GM19467 (cell line): ENCODE measurements around the gene DCUN1D2.
"Not testable (repeated sequence)": the region's sequence is repeated elsewhere in the genome, so short reads cannot be mapped to it uniquely, and the experiment has no call there.

Experiments
- ATAC-seq: cut with Tn5 transposase; IDR thresholded peaks from one replicate; pipeline ENCODE4 v1.9.1; 2021; ENCODE audit warnings: mild to moderate bottlenecking, moderate library complexity; ENCODE audit not compliant: unreplicated experiment

Gene DCUN1D2

DNA sequence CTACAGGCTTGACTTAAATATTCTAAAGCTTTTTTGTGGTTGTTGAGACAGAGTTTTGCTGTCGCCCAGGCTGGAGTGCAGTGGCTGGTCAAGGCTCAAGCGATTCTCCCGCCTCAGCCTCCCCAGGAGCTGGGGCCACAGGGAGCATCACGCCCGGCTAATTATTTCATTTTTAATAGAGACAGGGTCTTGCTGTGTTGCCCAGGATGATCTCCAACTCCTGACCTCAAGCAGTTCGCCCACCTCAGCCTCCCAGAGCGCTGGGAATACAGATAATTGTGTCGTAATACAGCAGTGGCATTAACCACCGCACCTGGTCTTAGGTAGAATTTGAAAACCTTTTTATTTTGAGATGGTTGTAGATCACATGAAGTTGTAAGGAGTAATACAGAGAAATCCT lies 1.5 kb upstream of the DCUN1D2 start:
- no peak for ATAC-seq

DNA sequence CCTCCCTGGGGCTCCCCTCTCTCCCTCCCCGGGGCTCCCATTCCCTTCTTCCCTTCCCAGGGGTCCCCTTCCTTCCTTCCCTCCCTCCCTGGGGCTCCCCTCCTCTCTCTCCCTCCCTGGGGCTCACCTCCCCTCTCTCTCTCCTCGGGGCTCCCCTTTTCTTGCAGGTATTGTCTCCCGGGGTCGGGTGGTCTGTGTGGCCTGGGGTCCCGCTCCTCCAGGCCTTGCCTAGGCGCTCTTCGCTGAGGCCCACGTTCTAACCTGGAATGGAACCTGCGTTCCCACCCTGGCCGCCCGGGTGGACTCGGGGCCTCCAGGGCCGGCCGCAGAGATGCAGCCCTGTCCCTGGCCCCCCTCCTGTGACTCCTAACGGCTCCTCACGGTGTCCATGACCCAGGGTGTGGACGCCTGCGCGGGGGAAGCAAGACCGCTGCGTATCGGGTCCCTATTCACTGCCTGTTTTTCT lies 940 bp upstream of the DCUN1D2 start:
- no peak for ATAC-seq

GRCh38 chr13:113489549-113490495 lies 689 bp downstream of the DCUN1D2 start:
- ATAC-seq: peak; percentile 22

GRCh38 chr13:113489171-113489548 lies 1.4 kb downstream of the DCUN1D2 start:
- no peak for ATAC-seq

- no peak for ATAC-seq
Observed at GRCh38 chr13:113488283-113488682, 2.2 kb downstream of the DCUN1D2 start.

DNA sequence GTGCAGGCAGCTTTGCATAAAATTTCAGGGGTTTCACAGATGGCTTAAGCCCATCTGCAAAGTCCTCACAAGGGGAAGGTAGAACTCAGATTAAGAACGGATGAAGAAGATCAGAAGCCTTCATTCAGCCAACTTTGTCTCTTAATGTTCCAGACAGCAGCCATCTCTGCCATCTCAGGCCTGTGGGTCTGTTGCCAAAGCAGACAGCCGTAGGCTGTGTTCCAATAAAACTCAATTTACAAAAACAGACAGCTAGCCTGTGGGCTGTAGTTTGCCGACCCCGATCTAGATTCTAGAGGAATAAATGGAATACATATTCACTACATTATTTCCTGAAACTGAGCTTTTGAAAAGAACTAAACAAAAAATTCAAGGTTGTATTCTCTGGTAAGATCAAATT lies 3.8 kb downstream of the DCUN1D2 start:
- no peak for ATAC-seq

DNA sequence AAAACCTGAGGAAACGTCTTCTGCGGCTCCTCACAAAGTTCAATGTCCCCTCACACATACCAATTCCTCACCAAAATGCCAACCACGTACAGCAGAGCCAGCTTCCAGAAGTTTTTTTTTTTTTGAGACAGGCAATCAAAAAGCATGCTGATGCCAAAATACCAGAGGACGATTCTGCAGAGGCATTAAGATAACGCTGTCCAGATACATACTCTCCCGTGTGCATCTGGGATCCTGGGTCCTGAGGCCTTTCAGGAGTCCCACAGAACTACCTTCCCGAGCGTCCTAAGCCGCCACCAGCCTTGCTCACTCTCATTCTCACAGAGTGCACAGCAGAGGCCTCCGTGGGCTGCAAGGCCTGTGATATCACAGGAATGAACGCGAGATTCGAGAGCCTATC lies 5.0 kb downstream of the DCUN1D2 start:
- ATAC-seq: no peak

GRCh38 chr13:113483504-113484293 lies 6.8 kb downstream of the DCUN1D2 start:
- ATAC-seq: no peak

GRCh38 chr13:113483081-113483480 lies 7.4 kb downstream of the DCUN1D2 start:
- no peak for ATAC-seq

- ATAC-seq: no peak
Observed at GRCh38 chr13:113479179-113479578, 11.3 kb downstream of the DCUN1D2 start.

- no peak for ATAC-seq
Observed at GRCh38 chr13:113477724-113478123, 12.8 kb downstream of the DCUN1D2 start.

- ATAC-seq: no peak
Observed at GRCh38 chr13:113476811-113477210, 13.7 kb downstream of the DCUN1D2 start.

DNA sequence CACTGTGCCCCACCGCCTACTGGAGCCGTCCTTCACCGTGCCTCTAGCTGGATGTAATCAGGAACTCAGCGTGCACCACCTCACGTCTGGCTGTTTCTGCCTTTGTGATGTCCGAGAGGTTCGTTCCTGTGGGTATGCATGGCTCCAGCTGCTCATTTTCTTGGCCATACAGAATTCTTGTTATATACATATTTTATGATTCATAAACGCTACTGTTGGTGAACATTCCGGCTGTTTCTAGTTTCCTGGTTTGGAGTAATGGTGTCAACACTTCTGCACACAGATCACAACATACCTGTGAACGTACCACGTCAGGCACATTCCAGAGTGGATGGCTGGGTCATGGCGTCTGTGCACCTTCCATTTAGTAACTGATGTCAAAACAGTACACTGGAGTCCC lies 14.6 kb downstream of the DCUN1D2 start:
- ATAC-seq: no peak

DNA sequence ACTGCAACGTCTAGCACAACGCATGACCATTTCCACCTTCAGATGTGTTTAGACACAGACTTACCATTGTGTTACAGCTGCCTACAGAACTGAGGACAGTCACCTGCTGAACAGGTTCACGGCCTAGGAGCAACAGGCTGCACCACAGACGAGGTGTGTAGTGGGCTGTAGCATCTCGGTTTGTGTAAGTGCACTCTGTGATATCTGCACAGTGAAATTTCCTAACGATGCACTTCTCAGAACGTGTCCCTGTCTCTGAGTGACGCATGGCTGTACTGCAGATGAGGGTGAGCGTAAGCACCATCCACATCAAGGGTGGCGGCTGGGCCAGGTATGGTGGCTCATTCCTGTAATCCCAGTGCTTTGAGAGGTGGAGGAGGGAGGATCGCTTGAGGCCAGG lies 15.2 kb downstream of the DCUN1D2 start:
- no peak for ATAC-seq

GRCh38 chr13:113474179-113474578 lies 16.3 kb downstream of the DCUN1D2 start:
- no peak for ATAC-seq

- ATAC-seq: no peak
Observed at GRCh38 chr13:113472355-113473025, 18.0 kb downstream of the DCUN1D2 start.

DNA sequence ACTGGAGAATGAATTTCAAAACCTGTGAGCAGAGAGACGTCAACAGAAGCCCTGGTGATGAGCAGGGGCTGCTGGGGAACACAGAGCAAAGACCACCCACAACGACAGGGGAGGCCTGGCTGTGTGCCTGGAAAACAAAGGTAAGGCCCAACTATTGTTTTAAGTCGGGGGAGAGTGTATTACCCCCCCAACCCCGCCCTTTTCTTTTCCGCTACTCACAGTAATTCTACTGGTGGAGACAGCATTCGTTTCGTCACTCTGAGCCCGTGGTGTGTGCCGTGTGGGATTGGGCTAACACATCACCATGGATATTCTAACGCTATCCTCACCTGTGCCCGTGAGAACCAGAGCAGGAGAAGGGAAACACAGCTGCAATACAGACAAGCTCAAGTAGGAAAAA lies 18.7 kb downstream of the DCUN1D2 start:
- no peak for ATAC-seq

DNA sequence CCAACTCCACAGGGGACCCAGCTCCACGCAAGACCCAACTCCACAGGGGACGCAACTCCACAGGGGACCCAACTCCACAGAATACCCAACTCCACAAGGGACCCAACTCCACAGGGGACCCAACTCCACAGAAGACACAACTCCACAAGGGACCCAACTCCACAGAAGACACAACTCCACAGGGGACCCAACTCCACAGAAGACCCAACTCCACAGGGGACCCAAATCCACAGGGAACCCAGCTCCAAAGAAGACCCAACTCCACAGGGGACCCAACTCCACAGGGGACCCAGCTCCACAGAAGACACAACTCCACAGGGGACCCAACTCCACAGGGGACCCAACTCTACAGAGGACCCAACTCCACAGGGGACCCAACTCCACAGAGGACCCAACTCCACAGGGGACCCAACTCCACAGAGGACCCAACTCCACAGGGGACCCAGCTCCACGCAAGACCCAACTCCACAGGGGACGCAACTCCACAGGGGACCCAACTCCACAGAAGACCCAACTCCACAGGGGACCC lies 19.8 kb downstream of the DCUN1D2 start:
- not testable (repeated sequence) for ATAC-seq

- ATAC-seq: no peak
Observed at GRCh38 chr13:113470073-113470472, 20.4 kb downstream of the DCUN1D2 start.

DNA sequence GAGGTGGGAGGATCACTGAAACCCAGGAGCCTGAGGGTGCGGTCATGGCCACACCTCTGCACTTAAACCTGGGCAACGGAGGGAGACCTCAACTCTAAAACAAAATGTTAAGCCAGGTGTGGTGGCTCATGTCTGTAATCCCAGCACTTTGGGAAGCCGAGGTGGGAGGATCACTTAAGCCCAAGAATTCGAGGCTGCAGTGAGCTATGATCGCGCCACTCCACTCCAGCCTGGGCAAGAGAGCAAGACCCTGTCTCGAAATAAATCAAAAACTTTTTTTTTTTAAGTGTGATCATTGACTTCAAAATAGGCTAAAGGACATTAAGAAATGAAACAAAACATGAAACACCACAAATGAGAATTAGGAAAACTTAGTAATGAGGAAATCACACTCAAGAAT lies 20.9 kb downstream of the DCUN1D2 start:
- no peak for ATAC-seq
